HEK293 (cell line): ENCODE results near the gene NAV3.
A peak's percentile ranks its signal among the peaks of the same experiment; 100 is the strongest.

Source experiments
- CTCF ChIA-PET: fragments of 350-600 bp; formaldehyde crosslinking; extraction: SDS; loops from one replicate; lab custom pipeline; 2021; ENCODE audit warnings: antibody characterized with exemption; lab: Yijun Ruan, JAX
- POLR2A ChIA-PET: fragments of 300-600 bp; formaldehyde crosslinking; extraction: SDS; loops from one replicate; lab custom pipeline; 2020; ENCODE audit warnings: antibody characterized with exemption, inconsistent platforms; lab: Yijun Ruan, JAX
- H3K27ac ChIP-seq: fragments of 200-500 bp; sonication (Bioruptor generic); 2 replicates; pipeline ENCODE4 v1.5.1; 2014; ENCODE audit warnings: low read depth, low read length, control low read depth, inconsistent platforms; ENCODE audit errors: extremely low read depth
- H3K36me3 ChIP-seq, 2 experiments: fragments of 200-500 bp in 1 of 2; sonication (Bioruptor generic) in 1 of 2; 1 replicate in 1 of 2; 2 replicates in 1 of 2; pipeline ENCODE4 v1.5.1; 2014 to 2017; ENCODE audit warnings: inconsistent platforms in 2 of 2, low read length in 2 of 2; ENCODE audit not compliant: control insufficient read depth in 2 of 2, insufficient read depth in 1 of 2
- H3K4me1 ChIP-seq: fragments of 200-500 bp; sonication (Bioruptor generic); 2 replicates; pipeline ENCODE4 v1.5.1; 2014; ENCODE audit warnings: mild to moderate bottlenecking, low read length, inconsistent platforms; ENCODE audit not compliant: control insufficient read depth, insufficient read depth
- H3K4me3 ChIP-seq: 2 replicates; pipeline ENCODE4 v1.5.1; 2011; ENCODE audit warnings: low read depth, mild to moderate bottlenecking, control low read depth, low read length, moderate library complexity
- H3K9me3 ChIP-seq: fragments of 200-500 bp; sonication (Bioruptor generic); 2 replicates; pipeline ENCODE4 v1.5.1; 2014; ENCODE audit warnings: low read depth, low read length, inconsistent platforms; ENCODE audit not compliant: control insufficient read depth, insufficient read depth
- BCL11A ChIP-seq: fragments of 450-650 bp; formaldehyde crosslinking; IDR thresholded peaks from 2 replicates; pipeline ENCODE4 v1.5.1; 2016; ENCODE audit warnings: low read depth, missing biosample characterization, missing genetic modification characterization
- ELK4 ChIP-seq: IDR thresholded peaks from 2 replicates; pipeline ENCODE4 v1.6.1; 2011; ENCODE audit warnings: mild to moderate bottlenecking, low read depth, low read length, borderline replicate concordance
- HOXD13 ChIP-seq: sonication (generic); formaldehyde crosslinking; IDR thresholded peaks from 2 replicates; pipeline ENCODE4 v1.8.0; 2022; ENCODE audit warnings: missing genetic modification reagents, borderline replicate concordance
- OVOL3 ChIP-seq: fragments of 450-650 bp; formaldehyde crosslinking; IDR thresholded peaks from 2 replicates; pipeline ENCODE4 v1.5.1; 2016; ENCODE audit warnings: missing biosample characterization, missing genetic modification characterization
- PATZ1 ChIP-seq: fragments of 450-650 bp; formaldehyde crosslinking; IDR thresholded peaks from 2 replicates; pipeline ENCODE4 v1.5.1; 2016; ENCODE audit warnings: missing biosample characterization, missing genetic modification characterization
- PBX3 ChIP-seq: sonication (generic); formaldehyde crosslinking; IDR thresholded peaks from 2 replicates; pipeline ENCODE4 v1.8.1; 2022; ENCODE audit warnings: mild to moderate bottlenecking, moderate library complexity, missing genetic modification reagents
- SCRT2 ChIP-seq: fragments of 450-650 bp; formaldehyde crosslinking; IDR thresholded peaks from 2 replicates; pipeline ENCODE4 v1.5.1; 2016; ENCODE audit warnings: missing biosample characterization, missing genetic modification characterization
- ZNF133 ChIP-seq: fragments of 450-650 bp; formaldehyde crosslinking; IDR thresholded peaks from 2 replicates; pipeline ENCODE4 v1.5.1; 2016; ENCODE audit warnings: missing biosample characterization, missing genetic modification characterization
- ZNF175 ChIP-seq: fragments of 450-650 bp; formaldehyde crosslinking; IDR thresholded peaks from 2 replicates; pipeline ENCODE4 v1.5.1; 2016; ENCODE audit warnings: missing biosample characterization, missing genetic modification characterization
- ZNF202 ChIP-seq: fragments of 450-650 bp; formaldehyde crosslinking; IDR thresholded peaks from 2 replicates; pipeline ENCODE4 v1.5.1; 2016; ENCODE audit warnings: missing biosample characterization, missing genetic modification characterization, borderline replicate concordance
- ZNF214 ChIP-seq: fragments of 450-650 bp; formaldehyde crosslinking; IDR thresholded peaks from 2 replicates; pipeline ENCODE4 v1.5.1; 2017; ENCODE audit warnings: missing biosample characterization, mild to moderate bottlenecking, missing genetic modification characterization, borderline replicate concordance
- ZNF280C ChIP-seq: fragments of 450-650 bp; formaldehyde crosslinking; IDR thresholded peaks from 2 replicates; pipeline ENCODE4 v1.5.1; 2016; ENCODE audit warnings: missing biosample characterization, missing genetic modification characterization
- ZNF354C ChIP-seq: fragments of 450-650 bp; formaldehyde crosslinking; IDR thresholded peaks from 2 replicates; pipeline ENCODE4 v1.5.1; 2016; ENCODE audit warnings: missing biosample characterization, missing genetic modification characterization, low read depth, borderline replicate concordance
- ZNF433 ChIP-seq: fragments of 450-650 bp; formaldehyde crosslinking; IDR thresholded peaks from 2 replicates; pipeline ENCODE4 v1.5.1; 2016; ENCODE audit warnings: missing biosample characterization, missing genetic modification characterization, low read depth
- ZNF549 ChIP-seq: fragments of 450-650 bp; IDR thresholded peaks from 2 replicates; pipeline ENCODE4 v1.5.1; 2018; ENCODE audit warnings: missing biosample characterization, missing genetic modification characterization, mild to moderate bottlenecking, inconsistent platforms, moderate library complexity
- ZNF558 ChIP-seq: fragments of 450-650 bp; formaldehyde crosslinking; IDR thresholded peaks from 2 replicates; pipeline ENCODE4 v1.5.1; 2016; ENCODE audit warnings: missing biosample characterization, missing genetic modification characterization
- ZNF560 ChIP-seq: fragments of 450-650 bp; formaldehyde crosslinking; IDR thresholded peaks from 2 replicates; pipeline ENCODE4 v1.5.1; 2017; ENCODE audit warnings: missing biosample characterization, missing genetic modification characterization, borderline replicate concordance
- ZNF626 ChIP-seq: fragments of 450-650 bp; sonication (Bioruptor Pico); formaldehyde crosslinking; IDR thresholded peaks from 2 replicates; pipeline ENCODE4 v1.5.1; 2018; ENCODE audit warnings: missing biosample characterization, missing genetic modification characterization, inconsistent platforms
- ZSCAN5A ChIP-seq: fragments of 450-650 bp; formaldehyde crosslinking; IDR thresholded peaks from 2 replicates; pipeline ENCODE4 v1.5.1; 2016; ENCODE audit warnings: missing biosample characterization, missing genetic modification characterization

Gene NAV3

GRCh38 chr12:77788231-77789168, 42.2 kb upstream of the NAV3 start:
- Histone ChIP-seq H3K27ac (no peak overlapping the region), H3K4me3 (no peak overlapping the region), H3K36me3 (no peaks in the 10 kb centered on the region), H3K4me1 (no peaks in the 10 kb centered on the region), H3K9me3 (no peaks in the 10 kb centered on the region)
- CTCF ChIA-PET = interaction anchor here (1.4 kb wide), 1 partner anchor 64 kb away, joined by 3 read pairs; no protein-coding TSS in a partner anchor
- POLR2A ChIA-PET = no interaction called here
- TF ChIP-seq SCRT2 (tag by site-specific recombination) (peak; percentile 20; the same call in 1 of the 2 replicates), ZNF175 (no peak), ZSCAN5A (no peak), ZNF202 (tag by site-specific recombination) (no peak), OVOL3 (tag by site-specific recombination) (no peak)

GRCh38 chr12:77795699-77796098, 35.0 kb upstream of the NAV3 start:
- POLR2A ChIA-PET = interaction anchor here (0.6 kb wide), 1 partner anchor 61 kb away, joined by 3 read pairs; no protein-coding TSS in a partner anchor
- CTCF ChIA-PET = no interaction called here
- no peak overlapping the region for H3K27ac ChIP-seq
- no peaks in the 10 kb centered on the region for H3K9me3 ChIP-seq
- H3K4me1 ChIP-seq = no peaks in the 10 kb centered on the region
- H3K4me3 ChIP-seq = no peak overlapping the region
- no peak for TF ChIP-seq ZNF626 (tag by site-specific recombination)
- no peak for TF ChIP-seq ZNF549 (tag by site-specific recombination)
- TF ChIP-seq ZNF214 (tag by site-specific recombination) = no peak
- TF ChIP-seq ZNF558 (tag by site-specific recombination) = no peak
- no peak for TF ChIP-seq PATZ1
- no peak for TF ChIP-seq ZNF280C
- TF ChIP-seq ZNF433 (tag by site-specific recombination) = no peak
- no peak for TF ChIP-seq ZNF354C (tag by site-specific recombination)
- no peak for TF ChIP-seq ZNF133 (tag by site-specific recombination)
- TF ChIP-seq HOXD13 (CRISPR knock-in tag) = no peak
- TF ChIP-seq ZNF560 (tag by site-specific recombination) = no peak
- no peak for TF ChIP-seq PBX3
- no peak for TF ChIP-seq BCL11A (tag by site-specific recombination)
- no peak for TF ChIP-seq ELK4
- no peaks in the 10 kb centered on the region for H3K36me3 ChIP-seq
